ENCODE data around the gene SLC29A1. TPM values are rescaled to one million over a fixed set of nuclear protein-coding genes. Genes with fewer than 3 reads are reported as not detected.

Gene SLC29A1
- total and polyA plus RNA-seq, 2 donors (not counting 3 experiments of a cell fraction or from before 2014, with no cell fraction given), result 202 to 539 TPM

GRCh38 chr6:44180406-44180805 is 43.0 kb upstream of the SLC29A1 start:
- FAIRE-seq, result no peak
- no peak for TF ChIP-seq MYC (IDR thresholded peaks at IDR 0.05; ENCODE audit: low read depth, low read length)
- no peak for TF ChIP-seq CTCF (IDR thresholded peaks at IDR 0.05; ENCODE audit: extremely low read depth in 1 of 2, insufficient read depth in 1 of 2, low read depth in 1 of 2, low read length in 2 of 2)
- no peak for TF ChIP-seq MAX (IDR thresholded peaks at IDR 0.05; ENCODE audit: insufficient read depth, insufficient read length)
- no peak for TF ChIP-seq GATA2 (IDR thresholded peaks at IDR 0.05; ENCODE audit: insufficient read depth, insufficient read length, low read depth, low read length)
- TF ChIP-seq EZH2 (IDR thresholded peaks at IDR 0.05; ENCODE audit: borderline replicate concordance, low read depth, low read length, severe bottlenecking), result no peak
- TF ChIP-seq JUN (IDR thresholded peaks at IDR 0.05; ENCODE audit: borderline replicate concordance, insufficient read depth, insufficient read length, low read depth), result no peak
- TF ChIP-seq POLR2A (IDR thresholded peaks at IDR 0.05; ENCODE audit: low read depth, low read length), result no peak
- TF ChIP-seq FOS (IDR thresholded peaks at IDR 0.05; ENCODE audit: borderline replicate concordance, insufficient read depth, low read length), result no peak
- TF ChIP-seq POLR2AphosphoS5 (IDR thresholded peaks at IDR 0.05; ENCODE audit: insufficient read depth, low read depth, low read length), result no peak
- POLR2A ChIA-PET, result interaction anchor here (1.0 kb wide), 1 partner anchor 68 kb away, joined by 3 read pairs; no protein-coding TSS in a partner anchor

More at GRCh38 chr6:44180406-44180805, 43.0 kb upstream of the SLC29A1 start:
- H2AFZ ChIP-seq (ENCODE audit: low read depth, low read length), result no peak overlapping the region
- no peaks in the 10 kb centered on the region for H3K27me3 ChIP-seq (ENCODE audit: control insufficient read depth in 2 of 2, insufficient read depth in 2 of 2, low read length in 2 of 2)
- H3K9me3 ChIP-seq (replicated peaks; ENCODE audit: control insufficient read depth, insufficient read depth, low read length), result no peaks in the 10 kb centered on the region
- BruUV-seq (replicated peaks), result no TSS peak
- no peak overlapping the region for H3K9ac ChIP-seq (replicated peaks; ENCODE audit: extremely low read depth, insufficient read depth, low read length)
- intact Hi-C loops (cut with micrococcal nuclease) (no loop called here), dilution Hi-C loops (cut with MboI; ENCODE audit: extremely low pct_ligation_motif_present, low sequenced_read_pairs) (no loop called here)
- DNase-seq (ENCODE audit: low read depth, low spot score), result no peak
- H3K9me1 ChIP-seq (replicated peaks; ENCODE audit: control insufficient read depth, extremely low read depth, insufficient read depth, low read length), result no peaks in the 10 kb centered on the region
- no peak overlapping the region for H3K4me3 ChIP-seq (replicated peaks in 1 of 3; ENCODE audit: insufficient read depth in 1 of 3, low read depth in 1 of 3, low read length in 3 of 3)
- no peaks in the 10 kb centered on the region for H3K79me2 ChIP-seq (ENCODE audit: control insufficient read depth, insufficient read depth, low read length)
- H4K20me1 ChIP-seq (replicated peaks; ENCODE audit: control insufficient read depth, extremely low read depth, insufficient read depth, low read length), result no peaks in the 10 kb centered on the region
- no peak overlapping the region for H3K4me2 ChIP-seq (ENCODE audit: insufficient read depth, low read length)
- CTCF ChIA-PET, result interaction anchor here (0.7 to 0.9 kb wide), 3 partner anchors 10 to 43 kb away, joined by 3 to 4 read pairs (median 3); partner anchors contain the start of gene SLC29A1
- no peaks in the 10 kb centered on the region for H3K36me3 ChIP-seq (ENCODE audit: control insufficient read depth in 2 of 2, extremely low read depth in 1 of 2, insufficient read depth in 2 of 2, low read length in 2 of 2)
- peaks cover 43% of the 10 kb centered on the region for H3K4me1 ChIP-seq (ENCODE audit: control insufficient read depth, extremely low read depth, insufficient read depth, low read length)
- H3K27ac ChIP-seq (ENCODE audit: insufficient read depth, low read depth, low read length), result no peak overlapping the region
